ENCODE results near the gene TRAF3IP3.

DNA sequence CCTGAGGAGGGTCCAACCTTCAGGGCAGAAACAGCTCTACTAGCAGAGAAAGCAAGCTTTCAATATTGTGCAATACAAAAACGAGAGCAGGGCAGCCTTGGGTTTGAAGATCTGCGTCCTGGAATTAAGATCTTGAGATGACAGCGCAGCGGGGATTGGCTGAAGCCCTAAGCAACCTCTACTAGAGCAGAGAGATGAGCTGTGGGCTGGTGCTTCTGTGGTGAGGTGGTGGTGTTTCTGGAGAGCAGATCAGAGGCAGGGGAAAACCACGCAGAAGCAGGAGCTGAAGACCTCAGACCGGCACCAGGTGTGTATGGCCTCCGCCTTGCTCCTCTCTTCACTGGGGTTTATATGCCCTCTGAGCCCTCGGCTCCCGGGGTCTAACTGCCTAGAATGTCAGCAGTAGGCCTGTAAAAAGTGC, 12.5 kb downstream of the TRAF3IP3 start:
- TF ChIP-seq, protein P1, sequence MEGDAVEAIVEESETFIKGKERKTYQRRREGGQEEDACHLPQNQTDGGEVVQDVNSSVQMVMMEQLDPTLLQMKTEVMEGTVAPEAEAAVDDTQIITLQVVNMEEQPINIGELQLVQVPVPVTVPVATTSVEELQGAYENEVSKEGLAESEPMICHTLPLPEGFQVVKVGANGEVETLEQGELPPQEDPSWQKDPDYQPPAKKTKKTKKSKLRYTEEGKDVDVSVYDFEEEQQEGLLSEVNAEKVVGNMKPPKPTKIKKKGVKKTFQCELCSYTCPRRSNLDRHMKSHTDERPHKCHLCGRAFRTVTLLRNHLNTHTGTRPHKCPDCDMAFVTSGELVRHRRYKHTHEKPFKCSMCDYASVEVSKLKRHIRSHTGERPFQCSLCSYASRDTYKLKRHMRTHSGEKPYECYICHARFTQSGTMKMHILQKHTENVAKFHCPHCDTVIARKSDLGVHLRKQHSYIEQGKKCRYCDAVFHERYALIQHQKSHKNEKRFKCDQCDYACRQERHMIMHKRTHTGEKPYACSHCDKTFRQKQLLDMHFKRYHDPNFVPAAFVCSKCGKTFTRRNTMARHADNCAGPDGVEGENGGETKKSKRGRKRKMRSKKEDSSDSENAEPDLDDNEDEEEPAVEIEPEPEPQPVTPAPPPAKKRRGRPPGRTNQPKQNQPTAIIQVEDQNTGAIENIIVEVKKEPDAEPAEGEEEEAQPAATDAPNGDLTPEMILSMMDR (IDR thresholded peaks at IDR 0.05; ENCODE audit: poor library complexity, severe bottlenecking) = no peak
- TF ChIP-seq EZH2 (IDR thresholded peaks at IDR 0.05; ENCODE audit: borderline replicate concordance, insufficient read depth, low read length, poor library complexity, severe bottlenecking) = no peak
- no peak for TF ChIP-seq EP300 (conservative IDR thresholded peaks at IDR 0.05; ENCODE audit: poor library complexity, severe bottlenecking)
- TF ChIP-seq POLR2AphosphoS5 (IDR thresholded peaks at IDR 0.05) = no peak
- no peak for TF ChIP-seq SMC3 (conservative IDR thresholded peaks at IDR 0.05; ENCODE audit: poor library complexity)
- TF ChIP-seq, protein P2, sequence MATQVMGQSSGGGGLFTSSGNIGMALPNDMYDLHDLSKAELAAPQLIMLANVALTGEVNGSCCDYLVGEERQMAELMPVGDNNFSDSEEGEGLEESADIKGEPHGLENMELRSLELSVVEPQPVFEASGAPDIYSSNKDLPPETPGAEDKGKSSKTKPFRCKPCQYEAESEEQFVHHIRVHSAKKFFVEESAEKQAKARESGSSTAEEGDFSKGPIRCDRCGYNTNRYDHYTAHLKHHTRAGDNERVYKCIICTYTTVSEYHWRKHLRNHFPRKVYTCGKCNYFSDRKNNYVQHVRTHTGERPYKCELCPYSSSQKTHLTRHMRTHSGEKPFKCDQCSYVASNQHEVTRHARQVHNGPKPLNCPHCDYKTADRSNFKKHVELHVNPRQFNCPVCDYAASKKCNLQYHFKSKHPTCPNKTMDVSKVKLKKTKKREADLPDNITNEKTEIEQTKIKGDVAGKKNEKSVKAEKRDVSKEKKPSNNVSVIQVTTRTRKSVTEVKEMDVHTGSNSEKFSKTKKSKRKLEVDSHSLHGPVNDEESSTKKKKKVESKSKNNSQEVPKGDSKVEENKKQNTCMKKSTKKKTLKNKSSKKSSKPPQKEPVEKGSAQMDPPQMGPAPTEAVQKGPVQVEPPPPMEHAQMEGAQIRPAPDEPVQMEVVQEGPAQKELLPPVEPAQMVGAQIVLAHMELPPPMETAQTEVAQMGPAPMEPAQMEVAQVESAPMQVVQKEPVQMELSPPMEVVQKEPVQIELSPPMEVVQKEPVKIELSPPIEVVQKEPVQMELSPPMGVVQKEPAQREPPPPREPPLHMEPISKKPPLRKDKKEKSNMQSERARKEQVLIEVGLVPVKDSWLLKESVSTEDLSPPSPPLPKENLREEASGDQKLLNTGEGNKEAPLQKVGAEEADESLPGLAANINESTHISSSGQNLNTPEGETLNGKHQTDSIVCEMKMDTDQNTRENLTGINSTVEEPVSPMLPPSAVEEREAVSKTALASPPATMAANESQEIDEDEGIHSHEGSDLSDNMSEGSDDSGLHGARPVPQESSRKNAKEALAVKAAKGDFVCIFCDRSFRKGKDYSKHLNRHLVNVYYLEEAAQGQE (IDR thresholded peaks at IDR 0.05; ENCODE audit: borderline replicate concordance) = no peak
- no peak for TF ChIP-seq RAD21 (conservative IDR thresholded peaks at IDR 0.05)

Measured in neural cell (in vitro differentiated cells).